GM23248 (cell line): ENCODE data around the gene PYGO2.

ENCODE experiments used
- EZH2 ChIP-seq: fragments of 200-600 bp; sonication (generic); IDR thresholded peaks from 2 replicates; pipeline ENCODE4 v1.6.1; 2018; ENCODE audit warnings: antibody characterized with exemption, mild to moderate bottlenecking; ENCODE audit not compliant: insufficient read depth, poor library complexity, severe bottlenecking
- EZH2phosphoT487 ChIP-seq: fragments of 200-600 bp; sonication (generic); IDR thresholded peaks from 2 replicates; pipeline ENCODE4 v1.6.1; 2018; ENCODE audit warnings: antibody characterized with exemption, moderate library complexity, mild to moderate bottlenecking, low read depth; ENCODE audit not compliant: insufficient read depth

DNA sequence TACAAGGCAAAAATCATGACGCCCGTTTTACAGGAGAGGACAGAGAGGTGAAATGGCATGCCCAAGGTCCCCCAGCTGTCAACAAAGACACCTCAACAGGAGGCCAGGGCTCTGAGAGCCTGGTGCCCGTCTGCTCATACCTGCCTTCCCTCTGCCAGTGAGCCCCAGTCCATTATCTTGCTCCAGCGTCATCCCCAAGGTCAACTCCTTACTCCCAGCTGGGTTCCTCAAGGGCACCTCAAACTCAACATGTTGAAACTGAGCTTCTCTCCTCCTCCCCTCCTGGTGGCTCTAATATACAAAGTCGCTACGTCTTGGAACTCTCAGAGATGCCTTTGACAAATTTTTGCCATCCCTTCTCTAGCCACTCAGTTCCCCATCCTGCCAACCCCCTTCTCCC is 8.9 kb downstream of the PYGO2 start:
- TF ChIP-seq EZH2phosphoT487, result no peak
- TF ChIP-seq EZH2, result no peak
